ENCODE data around the gene NTHL1.

The NTHL1 gene

DNA sequence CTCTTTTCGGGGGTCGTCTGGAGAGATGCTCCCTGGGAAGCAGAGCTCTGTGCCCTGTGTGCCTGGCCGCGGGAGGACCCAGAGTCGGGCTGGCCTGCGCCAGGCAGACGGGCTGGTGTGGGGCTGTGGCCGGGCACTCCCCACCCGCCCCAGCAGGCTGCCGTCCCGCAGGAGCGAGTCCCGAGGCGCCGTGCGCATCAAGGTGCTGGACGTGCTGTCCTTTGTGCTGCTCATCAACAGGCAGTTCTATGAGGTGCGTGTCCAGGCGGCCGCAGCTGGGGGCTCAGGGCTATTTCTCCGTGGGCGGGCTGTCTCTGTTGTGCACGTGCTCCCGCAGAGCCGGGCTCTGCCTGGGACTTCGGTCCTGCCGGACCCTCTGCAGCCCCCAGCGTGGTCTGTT is 15.2 kb upstream of the NTHL1 start:
- no peak for DNase-seq

DNA sequence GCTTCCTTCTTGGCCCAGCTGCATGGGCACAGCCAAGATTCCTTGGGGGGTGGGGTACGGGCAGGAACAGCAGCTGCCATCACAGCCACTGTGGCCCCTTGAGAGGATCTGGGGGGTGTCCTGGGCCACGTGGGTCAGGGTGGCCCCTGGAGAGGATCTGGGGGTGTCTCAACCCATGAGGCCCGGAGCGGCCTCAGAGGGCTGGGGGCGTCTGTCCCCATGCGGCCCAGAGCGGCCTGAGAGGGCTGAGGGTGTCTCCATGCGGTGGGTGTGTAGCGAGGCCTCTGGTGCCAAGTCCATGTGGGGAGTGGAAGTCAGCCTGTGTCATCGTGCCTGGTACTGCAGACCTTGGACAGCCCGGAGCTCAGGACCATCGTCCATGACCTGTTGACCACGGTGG is 13.9 kb upstream of the NTHL1 start:
- DNase-seq = no peak

DNA sequence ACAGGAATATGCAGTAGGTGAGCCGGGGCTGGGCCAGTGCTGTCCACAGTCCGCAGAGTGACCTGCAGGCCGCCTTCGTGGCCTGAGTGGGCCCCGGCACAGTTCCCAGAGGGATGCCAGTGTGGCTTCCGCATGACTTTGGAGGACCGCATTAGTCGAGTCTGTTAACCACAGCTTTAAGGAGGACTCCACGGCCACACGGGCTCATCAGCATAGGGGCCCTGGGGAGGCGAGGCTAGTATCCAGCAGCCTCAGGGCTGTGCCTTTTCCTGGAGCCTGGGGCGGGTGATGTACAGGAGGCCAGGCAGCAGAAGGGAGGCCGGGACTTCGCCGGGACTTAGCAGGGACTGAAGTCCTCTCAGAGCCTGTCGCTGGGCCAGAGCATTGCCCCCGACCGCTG is 13.4 kb upstream of the NTHL1 start:
- no peak for DNase-seq

DNA sequence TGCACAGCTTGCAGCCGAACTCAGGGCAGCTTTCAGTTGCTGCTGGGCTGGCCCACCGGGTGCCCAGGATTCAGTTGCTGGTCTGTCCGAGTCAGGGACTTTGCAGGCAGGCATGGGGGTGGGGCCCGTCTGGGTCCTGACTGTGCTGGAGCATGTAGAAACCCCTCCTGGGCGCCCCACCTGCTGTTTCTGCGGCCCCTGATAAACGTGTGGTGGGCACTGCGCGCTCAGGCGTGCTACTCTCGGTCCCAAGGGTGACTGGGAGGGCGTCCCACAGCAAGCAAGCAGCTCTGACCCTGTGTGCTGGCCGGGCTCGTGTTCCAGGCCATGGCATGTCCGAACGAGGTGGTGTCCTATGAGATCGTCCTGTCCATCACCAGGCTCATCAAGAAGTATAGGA is 12.7 kb upstream of the NTHL1 start:
- DNase-seq = no peak

DNA sequence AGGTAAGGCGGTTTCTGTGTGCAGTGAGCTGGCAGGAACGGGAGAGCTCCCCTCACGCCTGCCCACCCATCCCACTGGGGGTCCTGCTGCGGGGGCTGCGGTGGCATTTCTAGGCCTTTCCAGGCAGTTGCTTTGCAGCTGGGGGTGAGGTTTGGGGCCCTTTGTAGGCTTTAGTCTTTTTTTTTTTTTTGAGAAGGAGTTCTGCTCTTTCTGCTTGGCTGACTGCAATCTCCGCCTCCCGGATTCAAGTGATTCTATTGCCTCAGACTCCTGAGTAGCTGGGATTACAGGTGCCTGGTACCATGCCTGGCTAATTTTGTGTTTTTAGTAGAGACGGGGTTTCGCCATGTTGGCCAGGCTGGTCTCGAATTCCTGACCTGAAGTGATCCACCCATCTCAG is 11.2 kb upstream of the NTHL1 start:
- no peak for DNase-seq

DNA sequence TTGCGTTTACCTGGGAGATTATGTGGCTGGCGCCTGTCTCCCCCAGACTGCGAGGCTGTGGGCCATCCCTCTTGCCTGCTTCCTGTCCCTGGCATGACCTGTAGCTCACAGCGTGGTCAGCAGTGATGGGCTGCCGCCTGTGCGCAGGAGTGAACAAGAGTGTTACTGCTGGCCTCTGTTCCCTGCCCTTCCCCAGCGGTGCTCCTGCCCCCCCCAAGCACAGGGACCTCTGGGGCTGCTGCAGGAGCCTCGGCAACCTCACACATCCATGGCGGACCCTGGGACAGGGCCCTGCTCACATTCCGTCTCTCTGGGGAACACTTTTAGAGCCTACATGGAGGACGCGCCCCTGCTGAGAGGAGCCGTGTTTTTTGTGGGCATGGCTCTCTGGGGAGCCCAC is 10.8 kb upstream of the NTHL1 start:
- no peak for DNase-seq

DNA sequence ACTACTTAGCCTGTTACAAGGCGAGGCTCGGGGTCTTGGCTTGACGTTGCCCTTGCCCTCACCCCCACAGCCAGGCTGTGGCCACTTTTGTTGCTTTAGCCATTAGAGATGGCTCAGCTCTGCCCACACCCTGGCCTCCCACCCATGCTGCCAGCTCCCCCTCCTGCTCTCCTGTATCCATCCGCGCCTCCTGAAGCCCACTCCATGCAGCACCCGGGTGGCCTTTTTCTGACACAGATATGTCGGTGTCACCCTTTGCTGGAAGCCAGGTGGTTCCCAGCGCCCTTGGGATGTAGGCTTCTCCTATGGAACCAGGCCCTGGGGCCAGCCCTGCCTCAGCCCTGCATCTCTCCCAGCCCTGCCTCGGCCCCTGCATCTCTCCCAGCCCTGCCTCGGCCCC is 9.8 kb upstream of the NTHL1 start:
- no peak for DNase-seq

DNA sequence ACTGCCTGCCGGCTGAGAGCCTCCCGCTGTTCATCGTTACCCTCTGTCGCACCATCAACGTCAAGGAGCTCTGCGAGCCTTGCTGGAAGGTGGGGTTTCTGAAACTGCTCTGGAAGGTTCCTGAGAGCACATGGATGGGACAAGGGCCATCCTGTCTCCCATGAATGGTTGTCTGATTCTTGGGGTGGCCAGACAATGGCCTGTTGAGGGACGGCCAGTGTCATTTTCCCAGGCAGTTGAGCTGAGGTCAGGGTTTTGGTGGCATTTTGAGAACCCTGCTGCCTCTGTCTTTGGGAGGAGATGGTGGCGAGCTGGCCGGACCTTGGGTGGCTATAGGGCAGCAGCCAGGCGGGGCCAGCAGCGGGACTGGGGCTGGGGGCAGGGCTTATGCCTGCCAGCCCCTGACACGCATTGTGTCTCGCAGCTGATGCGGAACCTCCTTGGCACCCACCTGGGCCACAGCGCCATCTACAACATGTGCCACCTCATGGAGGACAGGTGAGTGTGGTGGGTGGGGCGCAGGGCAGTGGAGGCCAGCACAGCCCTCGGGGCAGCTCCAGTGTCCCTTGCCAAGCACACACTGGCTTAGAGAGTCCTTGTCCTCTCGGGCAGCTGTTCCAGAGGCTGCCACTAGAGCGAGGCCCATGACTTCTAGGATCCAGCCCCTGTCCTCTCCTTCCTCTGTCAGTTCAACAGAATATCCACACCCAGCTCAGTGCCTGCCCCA is 9.2 kb upstream of the NTHL1 start:
- DNase-seq = no peak

DNA sequence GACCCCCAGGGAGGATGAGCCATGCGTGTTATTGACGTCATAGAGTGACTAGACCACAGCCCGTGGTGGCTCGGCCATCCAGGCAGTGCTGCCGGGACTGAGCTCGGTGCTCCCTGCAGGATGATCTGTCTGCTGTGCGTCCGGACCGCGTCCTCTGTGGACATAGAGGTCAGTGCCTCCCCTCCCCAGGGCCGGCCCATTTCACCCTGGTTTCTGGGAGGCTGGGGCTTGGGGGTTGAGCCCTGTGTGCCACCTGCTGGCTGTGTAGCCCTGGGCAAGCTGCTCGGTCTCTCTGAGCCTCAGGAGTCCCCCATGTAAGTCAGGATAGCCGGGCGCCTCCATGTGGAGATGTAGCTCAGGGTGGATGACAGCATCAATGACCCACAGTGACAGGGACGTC is 8.4 kb upstream of the NTHL1 start:
- no peak for DNase-seq

DNA sequence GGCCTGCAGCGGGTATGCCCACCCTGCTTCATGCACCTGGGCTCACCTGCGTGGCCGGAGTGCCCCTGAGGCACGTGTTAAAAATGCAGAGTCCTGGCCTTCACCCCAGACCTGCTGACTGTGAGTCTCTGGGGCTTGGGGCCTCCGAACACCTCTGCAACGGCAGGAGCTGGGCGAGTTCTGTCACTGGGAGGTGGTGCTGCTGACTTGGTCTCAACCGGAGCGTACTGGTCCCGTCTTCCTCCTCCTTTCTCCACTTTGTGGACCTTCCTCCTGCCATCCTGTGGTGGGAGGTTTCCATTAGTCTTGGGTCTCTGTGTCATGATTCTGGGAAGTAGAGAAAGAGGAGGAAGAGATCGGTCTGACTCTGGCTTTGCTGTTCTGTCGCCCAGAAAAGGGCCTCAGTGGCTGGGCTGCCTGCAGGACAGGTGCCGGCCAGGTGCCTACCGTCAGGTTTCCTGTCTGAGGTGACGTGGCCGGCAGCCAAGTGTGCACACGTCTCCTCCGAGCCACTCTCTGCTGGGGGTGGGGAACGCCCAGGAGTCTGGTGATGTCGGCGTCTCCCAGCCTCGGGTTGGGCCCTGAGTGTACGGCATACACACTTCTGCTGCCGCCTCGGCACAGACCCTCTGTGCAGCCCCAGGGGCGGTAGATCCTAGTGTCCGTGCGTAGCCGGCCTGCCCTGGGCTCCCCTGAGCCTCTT is 7.1 kb upstream of the NTHL1 start:
- no peak for DNase-seq

DNA sequence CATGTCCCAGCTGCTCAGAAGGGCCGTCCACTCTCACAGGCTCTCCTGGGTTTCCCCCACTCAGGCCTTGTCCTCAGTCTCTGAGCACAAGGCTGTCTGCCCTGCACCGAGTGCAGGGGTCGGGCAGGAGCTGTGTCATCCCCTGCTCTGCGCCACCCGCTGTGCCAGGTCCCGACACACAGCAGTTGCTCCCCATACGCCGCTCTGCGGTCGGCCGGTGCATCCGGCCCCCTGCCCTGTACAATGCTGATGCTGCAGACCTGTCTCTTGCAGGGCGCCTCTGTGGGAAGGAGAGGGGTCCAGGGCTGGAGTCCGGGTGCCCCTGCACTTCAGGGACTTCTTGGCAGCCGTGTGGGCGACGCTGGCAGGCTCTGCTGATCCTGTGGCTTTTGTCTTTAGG is 6.3 kb upstream of the NTHL1 start:
- DNase-seq = no peak

DNA sequence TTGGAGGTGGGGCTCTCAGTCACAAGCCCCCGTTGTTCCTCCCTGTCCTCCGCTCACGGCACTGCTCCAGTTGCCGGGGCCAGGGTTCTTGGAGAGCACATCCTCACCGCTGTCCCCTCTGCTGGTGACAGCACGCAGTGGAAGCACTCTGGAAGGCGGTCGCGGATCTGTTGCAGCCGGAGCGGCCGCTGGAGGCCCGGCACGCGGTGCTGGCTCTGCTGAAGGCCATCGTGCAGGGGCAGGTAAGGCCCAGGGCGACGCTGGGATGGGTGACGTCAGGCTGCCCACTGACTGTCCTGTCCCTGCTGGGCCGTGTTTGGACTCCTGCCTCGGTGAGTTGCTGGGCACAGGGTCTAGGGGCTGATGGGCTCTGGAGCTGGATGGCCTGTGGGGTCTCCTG is 5.6 kb upstream of the NTHL1 start:
- no peak for DNase-seq

DNA sequence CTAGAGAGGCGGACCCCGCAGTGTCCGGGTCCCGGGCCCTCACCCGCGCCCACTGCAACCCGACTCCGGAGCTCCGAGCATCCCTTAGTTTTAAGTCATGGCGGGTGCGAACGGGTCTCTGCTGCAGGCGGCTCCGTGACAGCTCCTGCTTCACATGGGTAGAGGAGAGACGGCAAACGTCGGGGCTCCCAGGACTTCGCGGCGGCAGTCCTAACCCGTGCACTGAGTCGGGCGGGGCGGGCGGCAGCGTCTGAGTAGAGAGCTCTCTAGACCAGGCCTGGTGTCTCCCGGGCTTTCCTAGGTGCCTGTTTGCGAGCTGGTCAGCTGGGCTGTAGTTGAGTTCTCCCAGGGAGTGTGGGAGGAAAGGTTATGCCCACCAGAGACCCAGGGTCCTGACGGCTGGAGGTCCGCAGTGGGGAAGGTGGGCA is 496 bp upstream of the NTHL1 start:
- no peak for DNase-seq

DNA sequence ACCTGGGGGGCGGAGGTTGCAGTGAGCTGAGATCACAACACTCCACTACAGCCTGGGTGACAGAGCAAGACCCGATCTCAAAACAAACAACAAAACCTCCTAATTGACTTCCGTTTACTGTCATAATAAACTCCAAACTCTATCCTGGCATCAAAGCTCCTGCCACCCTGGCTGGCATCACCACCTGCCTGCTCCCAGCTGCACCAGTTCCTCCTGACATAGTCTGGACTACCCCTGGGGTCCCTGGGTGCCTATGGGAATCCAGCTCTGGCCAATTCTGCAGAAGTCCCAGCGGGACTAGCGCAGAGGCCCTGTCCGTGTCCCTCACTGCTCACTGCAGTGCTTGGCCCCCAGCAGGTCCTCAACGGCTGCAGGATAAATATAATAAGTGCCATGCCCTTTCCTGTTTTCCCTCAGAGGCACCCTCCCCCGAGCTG is 723 bp downstream of the NTHL1 start:
- DNase-seq = no peak

DNA sequence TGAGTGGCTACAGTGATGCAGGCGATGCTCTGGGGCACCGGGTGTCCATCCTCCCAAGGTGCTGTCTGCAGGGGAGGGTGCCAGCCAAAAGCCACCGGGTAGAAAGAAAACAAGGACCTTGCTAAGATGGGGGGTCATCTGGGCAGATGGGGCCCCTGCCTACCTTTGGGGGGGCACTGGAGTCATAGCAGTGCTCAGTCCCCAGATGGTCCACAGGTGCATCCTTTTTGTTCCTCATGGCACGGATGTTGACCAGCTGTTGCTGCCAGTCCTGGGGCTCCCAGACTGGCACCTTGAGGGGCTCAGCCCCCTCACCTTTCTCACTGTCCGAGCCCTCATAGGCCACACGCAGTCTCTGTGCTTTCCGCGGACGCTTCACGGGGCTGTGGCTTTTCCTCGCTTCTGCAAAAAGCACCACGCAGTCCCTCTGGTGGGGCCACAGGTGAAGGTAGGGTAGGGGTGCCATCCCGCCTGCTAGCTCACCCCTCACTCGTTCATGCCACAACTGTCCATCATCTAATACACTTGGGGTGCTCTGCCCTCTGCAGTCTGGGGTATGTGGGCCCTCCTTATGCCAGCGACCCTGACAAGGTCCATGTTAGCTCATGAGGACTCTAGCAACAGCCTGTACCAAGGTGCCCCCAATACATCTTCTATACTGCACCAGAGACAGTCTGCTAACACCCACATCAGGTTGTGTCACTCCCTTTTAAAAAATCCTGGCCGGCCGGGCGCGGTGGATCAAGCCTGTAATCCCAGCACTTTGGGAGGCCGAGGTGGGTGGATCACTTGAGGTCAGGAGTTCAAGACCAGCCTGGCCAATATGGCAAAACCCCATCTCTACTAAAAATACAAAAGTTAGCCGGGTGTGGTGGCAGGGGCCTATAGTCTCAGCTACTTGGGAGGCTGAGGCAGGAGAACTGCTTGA is 1.4 kb downstream of the NTHL1 start:
- no peak for DNase-seq

DNA sequence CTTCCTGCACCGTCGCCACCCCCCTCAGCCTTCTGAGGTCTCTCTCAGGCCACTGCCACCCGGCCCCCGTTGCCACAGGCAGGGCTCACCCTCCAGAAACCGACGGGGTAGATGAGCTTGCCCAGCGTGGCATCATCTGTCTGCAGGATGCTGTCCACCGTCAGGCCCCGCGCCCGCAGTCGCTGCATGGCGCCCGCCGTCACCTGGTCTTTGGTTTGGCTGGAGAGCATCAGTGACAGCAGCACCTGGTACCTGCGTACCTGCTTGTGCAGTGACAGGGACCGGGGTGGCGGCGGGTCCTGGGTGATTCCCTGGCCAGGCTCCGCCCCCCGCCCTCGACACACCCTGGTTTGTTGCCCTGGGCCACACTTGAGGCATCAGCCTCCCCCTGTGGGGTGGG is 3.1 kb downstream of the NTHL1 start:
- DNase-seq = no peak

DNA sequence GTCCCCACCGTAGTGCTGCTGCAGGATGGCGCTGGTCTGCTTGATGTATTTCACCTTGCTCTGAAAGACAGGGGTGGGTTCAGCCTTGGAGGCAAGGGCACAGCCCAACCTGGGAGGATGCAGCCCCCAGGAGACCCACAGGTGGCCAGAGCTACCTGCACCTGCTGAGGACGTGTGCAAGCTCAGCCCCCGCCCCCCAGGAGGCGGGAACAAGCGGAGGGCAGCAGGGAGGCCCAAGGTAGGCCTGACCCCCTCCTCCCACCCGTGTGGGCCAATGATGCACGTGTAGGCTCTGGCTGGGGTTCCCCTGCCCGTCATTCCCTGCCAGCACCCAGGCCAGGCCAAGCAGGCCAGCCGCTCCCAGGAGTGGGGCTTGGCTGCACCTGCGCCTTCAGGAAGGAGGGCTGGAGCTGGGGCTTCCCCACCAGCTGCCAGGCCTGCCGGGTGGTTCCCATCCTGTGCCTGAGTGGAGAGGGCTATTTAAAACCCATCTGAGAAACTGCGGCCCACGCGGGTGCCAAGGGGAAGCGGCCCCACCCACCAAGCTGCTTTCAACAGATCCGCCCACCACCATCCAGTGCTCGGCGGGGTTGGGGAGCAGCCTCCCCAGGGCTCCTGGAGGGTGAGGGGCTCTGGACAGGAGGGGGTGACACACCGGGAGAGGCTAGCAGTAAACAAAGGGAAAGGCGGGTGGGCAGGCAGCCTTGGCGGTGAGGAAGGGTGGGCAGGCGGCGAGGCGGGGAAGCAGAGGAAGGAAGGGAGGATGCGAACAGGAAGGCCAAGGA is 3.8 kb downstream of the NTHL1 start:
- DNase-seq = no peak

DNA sequence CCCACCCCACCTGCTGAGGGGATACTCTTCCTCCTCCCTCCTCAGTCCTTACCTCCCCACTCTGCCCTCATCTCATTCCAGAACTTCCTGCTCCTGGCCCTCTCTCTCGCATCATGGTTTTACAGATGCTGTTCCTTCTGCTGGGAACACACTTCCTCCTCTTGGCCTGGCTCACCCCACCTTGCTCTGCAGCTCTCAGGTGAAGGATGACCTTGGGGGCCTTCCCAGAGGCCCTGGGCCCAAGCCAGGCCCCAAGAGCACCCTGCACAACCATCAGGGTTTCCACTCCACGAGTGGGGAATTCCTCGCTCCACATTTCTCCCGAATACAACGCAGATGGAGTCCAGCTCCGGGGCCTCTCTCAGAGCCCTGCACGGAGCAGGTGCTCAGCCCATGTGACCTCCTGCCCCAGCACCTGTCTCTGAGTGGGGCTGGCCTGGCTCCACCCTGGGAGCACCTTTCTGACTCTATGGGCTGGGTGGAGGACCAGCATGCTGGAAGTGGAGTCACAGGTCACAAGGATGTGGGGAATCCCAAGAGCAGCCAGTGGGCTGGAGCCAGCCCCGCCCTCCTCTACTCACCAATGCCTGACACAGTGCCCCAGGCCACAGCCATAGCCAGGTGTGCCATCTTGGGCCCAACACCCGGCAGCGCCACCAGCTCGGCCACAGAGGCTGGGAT is 4.5 kb downstream of the NTHL1 start:
- DNase-seq = no peak

DNA sequence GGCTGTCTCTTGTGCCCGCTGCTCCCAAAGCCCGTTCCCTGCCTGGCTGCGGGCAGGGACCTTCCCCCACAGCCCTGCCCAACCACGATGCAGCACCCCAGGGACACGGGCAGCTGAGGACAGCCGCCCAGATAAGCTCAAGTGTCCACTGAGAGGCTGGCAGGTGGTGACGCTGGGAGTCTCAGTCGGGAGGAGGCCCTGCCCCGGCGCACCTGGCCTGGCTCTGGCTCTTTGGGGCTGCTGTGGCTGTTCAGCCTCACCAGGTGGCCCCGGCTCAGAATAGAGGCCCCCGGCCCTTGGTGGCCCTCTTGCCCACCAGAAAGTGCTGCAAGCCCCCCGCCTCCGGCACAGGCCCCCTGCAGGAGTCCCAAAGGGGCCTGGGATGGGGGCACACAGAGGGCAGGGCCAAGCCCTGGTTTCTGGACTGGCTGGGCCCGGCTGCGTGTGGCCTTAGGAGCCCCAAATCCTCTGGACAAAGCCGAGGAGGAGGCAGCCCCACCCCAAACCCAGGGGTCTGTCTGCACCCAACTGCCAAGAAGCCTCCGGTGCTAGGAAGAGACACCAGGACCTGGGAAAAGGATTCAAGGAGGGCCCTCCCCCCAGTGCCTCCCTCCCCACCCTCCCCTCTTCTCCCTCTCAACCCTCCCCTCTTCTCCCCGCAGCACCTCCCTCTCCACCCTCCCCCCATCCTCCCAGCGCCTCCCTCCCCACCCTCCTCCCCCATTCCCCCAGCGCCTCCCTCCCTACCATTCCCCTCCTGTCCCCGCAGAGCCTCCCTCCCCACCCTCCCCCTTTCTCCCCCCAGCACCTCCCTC is 5.3 kb downstream of the NTHL1 start:
- DNase-seq = no peak

DNA sequence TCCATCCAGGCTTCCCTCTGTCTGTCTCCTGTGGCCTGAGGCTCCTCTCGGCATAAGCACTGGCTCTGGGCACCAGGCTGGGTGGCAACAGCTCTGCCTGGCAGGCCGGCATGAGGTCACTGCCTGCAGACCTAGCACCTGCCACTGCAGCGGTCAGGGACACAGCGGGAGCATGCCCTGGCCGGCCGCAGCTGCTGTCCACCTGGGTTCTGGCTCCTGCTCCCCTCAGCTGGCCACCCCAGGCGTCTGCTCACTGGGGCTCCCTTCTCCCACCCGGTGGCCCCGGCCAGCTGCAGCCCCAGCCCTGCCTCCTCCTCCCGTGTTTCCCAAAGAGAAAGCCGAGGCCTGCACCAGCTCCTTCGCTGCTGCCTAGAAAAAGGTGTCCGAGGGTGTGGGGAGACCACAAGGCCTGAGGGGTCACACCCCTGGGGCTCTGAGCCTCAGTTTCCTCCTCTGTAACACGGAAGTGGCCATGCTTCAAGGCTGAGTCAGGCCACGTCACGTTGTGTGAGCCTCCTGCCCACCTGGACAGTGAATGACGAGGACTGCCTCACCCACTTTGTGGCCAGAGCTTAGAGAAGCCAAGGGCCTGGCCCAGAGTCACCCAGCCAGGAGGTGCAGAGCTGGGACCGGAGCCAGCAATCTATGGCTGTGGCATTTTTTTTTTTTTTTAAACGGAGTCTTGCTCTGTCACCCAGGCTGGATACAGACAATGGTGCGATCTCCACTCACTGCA is 6.7 kb downstream of the NTHL1 start:
- no peak for DNase-seq
